ELF-1 (cell line): ENCODE data around the gene ALDH3B1.
A peak's percentile ranks its signal among the peaks of the same experiment; 100 is the strongest.

ENCODE experiments used
- DNase-seq: peaks from one replicate; pipeline ENCODE4 v3.0.0-alpha.2; 2016; ENCODE audit warnings: low read depth, low spot score

The ALDH3B1 gene

DNA sequence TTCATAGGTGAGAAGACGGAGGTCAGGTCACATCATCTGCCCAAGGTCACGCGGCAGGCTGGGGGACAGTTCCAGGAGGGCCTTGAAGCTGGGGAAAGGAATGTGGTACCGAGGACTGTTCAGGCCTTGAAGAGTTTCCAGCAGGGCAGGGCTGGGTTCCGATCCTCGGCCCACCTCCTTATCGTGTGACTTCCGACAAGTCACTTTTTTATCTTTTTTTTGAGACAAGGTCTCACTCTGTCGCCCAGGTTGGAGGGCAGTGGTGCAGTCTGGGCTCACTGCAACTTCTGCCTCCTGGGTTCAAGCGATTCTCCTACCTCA is 21.0 kb downstream of the ALDH3B1 start:
- no peak for DNase-seq

- no peak for DNase-seq
These were observed 21.9 kb downstream of the ALDH3B1 start for GRCh38 chr11:68032003-68032402.

- no peak for DNase-seq
These were observed 23.0 kb downstream of the ALDH3B1 start for GRCh38 chr11:68032997-68033707.

GRCh38 chr11:68033708-68034045 is 23.6 kb downstream of the ALDH3B1 start:
- no peak for DNase-seq

DNA sequence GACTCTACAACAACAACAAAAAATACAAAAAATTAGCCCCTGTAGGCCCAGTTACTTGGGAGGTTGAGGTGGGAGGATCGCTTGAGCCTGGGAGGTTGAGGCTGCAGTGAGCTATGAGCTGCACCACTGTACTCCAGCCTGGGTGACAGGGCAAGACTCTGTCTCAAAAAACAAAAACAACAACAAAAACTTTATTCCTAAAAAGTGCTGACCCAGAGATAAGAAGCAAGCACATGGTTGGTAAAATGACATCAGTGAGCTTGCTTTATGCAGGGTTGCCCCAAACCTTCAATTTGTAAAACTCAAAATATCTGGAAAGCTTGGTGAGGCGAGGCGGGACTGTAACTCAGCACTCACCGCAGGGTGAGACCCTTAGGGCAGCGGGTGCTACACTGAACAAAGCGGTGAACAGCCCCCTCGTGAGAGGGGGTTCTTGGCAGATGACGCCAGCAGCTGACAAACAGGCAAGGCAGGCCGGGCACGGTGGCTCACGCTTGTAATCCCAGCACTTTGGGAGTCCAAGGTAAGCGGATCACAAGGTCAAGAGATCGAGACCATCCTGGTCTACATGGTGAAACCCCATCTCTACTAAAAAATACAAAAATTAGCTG is 25.2 kb downstream of the ALDH3B1 start:
- DNase-seq: no peak

GRCh38 chr11:68036141-68036716 is 26.1 kb downstream of the ALDH3B1 start:
- no peak for DNase-seq

DNA sequence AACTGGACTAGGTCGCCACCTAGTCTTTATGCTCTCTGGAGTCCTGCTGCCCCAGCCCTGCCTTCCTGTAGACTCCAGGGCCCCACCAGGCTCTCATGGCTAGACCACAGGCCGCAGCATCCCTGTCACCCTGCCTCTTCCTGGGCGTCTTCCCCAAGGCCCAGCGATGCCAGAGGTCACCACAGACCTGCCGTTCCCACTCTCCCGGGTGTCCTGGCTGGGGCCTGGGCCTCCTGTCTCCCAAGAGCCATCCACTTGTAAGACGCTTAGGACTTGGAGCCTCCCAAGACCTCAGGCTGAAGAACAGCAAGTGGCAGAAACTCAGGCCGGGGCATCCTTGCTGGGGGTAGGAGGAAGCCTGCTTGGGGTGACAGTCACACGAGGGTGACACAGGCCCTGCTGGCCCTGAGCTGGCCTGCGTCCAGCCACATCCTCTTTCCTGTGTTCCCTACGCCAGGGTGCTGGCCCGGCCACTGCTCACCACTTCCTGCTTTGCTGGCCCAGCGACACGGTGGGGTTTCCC is 26.7 kb downstream of the ALDH3B1 start:
- no peak for DNase-seq

- DNase-seq: no peak
These were observed 27.5 kb downstream of the ALDH3B1 start for GRCh38 chr11:68037411-68038225.

DNA sequence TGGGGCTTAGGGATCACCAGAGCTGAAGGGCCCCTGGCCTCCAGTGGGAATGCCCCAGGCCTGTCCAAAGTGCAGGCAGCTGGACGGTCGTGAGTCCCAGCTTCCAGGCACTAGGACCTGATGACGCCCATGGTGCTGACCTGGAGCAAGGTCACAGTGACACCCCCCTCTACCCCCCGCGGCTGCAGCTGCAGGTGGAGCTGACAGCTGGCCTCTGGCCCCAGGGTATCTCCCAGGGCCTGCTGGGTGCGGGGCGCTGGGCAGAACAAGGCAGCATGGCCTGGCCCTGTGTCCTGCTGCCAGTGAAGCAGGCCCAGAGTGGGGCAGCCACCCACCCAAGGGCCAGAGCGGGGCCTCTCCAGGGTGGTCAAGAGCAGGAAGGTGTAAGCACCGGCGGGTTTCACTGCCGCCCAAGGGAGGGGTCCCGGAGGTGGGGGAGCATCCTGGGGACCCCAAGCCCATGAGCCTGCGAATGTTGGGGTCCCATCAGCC is 28.1 kb downstream of the ALDH3B1 start:
- peak; percentile 48 for DNase-seq

GRCh38 chr11:68038718-68039525 is 28.8 kb downstream of the ALDH3B1 start, which contains the start of gene TCIRG1:
Gene TCIRG1 (plus strand): TSS chr11:68039025. CDS start chr11:68041272, 2,247 bp downstream.
- DNase-seq: peak; percentile 94

GRCh38 chr11:68039526-68040086 is 29.5 kb downstream of the ALDH3B1 start:
- no peak for DNase-seq

DNA sequence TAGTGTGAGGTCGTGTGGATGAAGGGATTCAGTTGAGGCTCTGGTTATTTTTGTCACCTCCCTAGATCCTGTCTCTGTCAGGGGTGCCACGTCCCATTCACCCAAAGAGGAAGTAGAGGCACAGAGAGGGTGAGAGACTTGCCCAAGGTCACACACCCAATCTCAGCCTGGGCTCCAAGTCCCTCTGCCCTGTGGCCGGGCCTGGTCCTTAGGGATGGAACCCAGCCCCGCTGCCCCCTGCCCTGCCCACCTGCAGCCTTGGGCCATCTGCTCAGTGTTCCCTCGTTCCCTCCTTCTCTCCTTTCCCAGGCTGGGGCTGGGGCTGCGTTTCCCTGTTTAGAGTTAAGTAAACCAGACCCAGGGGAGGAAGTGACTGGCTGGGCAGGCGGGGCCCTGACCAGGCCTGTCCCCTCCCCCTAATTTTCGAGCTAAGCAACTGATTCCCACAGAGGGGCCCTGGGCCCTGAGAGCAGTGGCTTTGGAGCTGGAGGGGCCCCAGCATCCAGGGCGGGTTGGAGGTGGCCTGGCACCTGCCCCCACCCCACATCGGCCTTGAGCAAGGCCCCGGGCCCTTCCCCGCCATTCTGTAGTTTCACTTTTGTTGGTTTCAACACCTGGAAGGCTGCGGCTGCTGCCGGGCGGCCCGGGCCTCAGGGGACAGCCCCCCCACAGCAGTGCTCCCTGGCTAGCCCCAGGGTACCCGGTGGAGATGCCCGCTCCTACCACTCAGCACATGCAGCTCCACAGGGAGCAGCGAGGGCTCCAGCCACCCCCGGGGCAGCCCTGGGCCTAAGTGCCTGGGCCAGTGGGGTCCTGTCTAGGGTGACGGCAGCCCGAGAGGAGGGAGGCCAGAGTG is 30.2 kb downstream of the ALDH3B1 start:
- DNase-seq: peak; percentile 86

DNA sequence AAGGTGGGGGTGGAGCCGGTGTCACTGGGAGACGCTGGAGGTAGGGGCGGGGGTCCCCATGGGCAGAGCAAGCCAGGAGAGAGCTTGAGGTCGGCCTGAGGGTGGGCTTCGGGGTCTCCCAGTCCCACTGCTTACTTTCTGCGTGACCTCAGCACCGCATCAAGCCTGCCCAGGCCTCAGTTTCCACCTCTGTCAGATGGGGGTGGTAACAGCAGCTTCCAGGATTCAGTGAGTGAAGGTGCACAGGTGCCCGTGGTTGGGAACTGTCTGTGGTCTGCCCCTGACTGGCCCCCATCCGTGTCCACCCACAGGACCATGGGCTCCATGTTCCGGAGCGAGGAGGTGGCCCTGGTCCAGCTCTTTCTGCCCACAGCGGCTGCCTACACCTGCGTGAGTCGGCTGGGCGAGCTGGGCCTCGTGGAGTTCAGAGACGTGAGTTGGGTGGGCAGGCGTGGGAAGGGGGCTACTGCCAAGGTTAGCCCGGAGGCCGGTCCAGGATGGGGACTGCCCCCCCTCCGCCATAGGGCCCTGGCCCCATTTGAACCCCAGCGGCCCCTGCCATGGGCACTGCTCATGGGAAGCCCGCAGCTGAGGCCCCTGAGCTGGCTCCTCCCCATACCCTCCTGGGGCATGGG is 30.9 kb downstream of the ALDH3B1 start:
- DNase-seq: no peak

DNA sequence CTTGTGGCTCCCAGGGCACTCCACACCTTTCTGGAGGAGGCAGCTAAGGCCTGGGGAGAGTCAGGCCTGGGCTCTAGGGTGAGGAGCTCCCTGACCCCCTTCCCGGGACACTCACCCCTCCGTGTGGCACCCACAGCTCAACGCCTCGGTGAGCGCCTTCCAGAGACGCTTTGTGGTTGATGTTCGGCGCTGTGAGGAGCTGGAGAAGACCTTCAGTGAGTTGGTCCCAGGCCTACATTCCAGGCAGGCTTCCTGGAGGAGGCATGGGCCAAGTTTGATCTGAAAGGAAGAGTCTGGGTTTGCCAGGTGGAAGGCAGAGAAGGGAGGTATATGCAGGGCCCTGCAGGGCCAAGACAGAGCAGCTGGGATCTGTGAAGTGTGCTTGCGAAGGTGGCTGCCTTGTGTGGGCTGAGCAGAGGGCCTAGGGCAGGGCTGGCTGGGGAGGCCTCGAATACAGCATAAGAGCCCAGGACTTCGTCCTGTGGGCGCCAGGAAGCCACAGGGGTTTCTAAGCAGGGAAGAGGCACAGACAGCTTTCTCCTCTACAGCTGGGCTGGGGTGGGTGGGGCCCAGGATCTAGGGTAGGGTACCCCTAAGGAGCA is 31.6 kb downstream of the ALDH3B1 start:
- no peak for DNase-seq

GRCh38 chr11:68042219-68043028 is 32.3 kb downstream of the ALDH3B1 start:
- DNase-seq: no peak

DNA sequence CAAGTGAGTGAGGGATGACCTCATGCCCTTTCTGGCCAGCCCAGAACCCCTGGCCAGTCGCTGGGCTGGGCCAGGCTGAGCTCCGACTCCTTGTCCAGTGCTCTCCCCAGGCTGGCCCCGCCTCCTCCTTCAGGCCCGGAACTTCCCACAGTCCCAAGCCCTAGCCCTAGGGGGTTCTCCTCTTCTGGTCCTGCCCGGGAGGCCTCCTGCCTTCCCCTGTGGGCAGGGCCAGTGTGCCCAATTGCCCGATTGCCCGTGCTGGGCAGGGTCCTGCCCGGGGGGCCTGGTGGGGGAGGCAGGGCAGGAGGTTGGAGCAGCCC is 32.9 kb downstream of the ALDH3B1 start:
- DNase-seq: no peak

GRCh38 chr11:68043349-68044144 is 33.4 kb downstream of the ALDH3B1 start:
- peak; percentile 43 for DNase-seq
